ENCODE results near the gene TYMP.
A peak's percentile ranks its signal among the peaks of the same experiment; 100 is the strongest.

TYMP gene

GRCh38 chr22:50530877-50531545 is 1.2 kb upstream of the TYMP start:
- no peaks in the 10 kb centered on the region for H4K20me1 ChIP-seq (ENCODE audit: low read depth, low read length)
- H3K27ac ChIP-seq (ENCODE audit: low read depth, low read length): peak overlapping the region; percentile 8
- H3K4me3 ChIP-seq (ENCODE audit: insufficient read depth, low read length, poor library complexity, severe bottlenecking): peak overlapping the region; percentile 51
- H3K79me2 ChIP-seq (ENCODE audit: insufficient read depth, low read length): no peaks in the 10 kb centered on the region
- H3F3A ChIP-seq (ENCODE audit: insufficient read depth): peaks cover 21% of the 10 kb centered on the region
- no peaks in the 10 kb centered on the region for H3K9me3 ChIP-seq (ENCODE audit: insufficient read depth, low read length)
- peak overlapping the region; percentile 61 for H3K4me2 ChIP-seq (ENCODE audit: low read depth, low read length, poor library complexity, severe bottlenecking)
- TF ChIP-seq EZH2phosphoT487 (conservative IDR thresholded peaks at IDR 0.05; ENCODE audit: low read length): no peak; the same call in 1 of the 2 replicates
- no peak for TF ChIP-seq CTCF (IDR thresholded peaks at IDR 0.05; ENCODE audit: insufficient read depth, low read length, poor library complexity, severe bottlenecking)
- H3K9me2 ChIP-seq (replicated peaks; ENCODE audit: insufficient read depth, low read length): no peaks in the 10 kb centered on the region
- peak overlapping the region; percentile 62 for H3K9ac ChIP-seq (ENCODE audit: low read length)
- H3K27me3 ChIP-seq (ENCODE audit: low read length): no peaks in the 10 kb centered on the region
- no peaks in the 10 kb centered on the region for H3K36me3 ChIP-seq (ENCODE audit: low read length)
- peak overlapping the region; percentile 7 for H2AFZ ChIP-seq (ENCODE audit: low read depth, low read length, severe bottlenecking)

- Histone ChIP-seq H3F3A (ENCODE audit: insufficient read depth) (peaks cover 21% of the 10 kb centered on the region), H4K20me1 (ENCODE audit: low read depth, low read length) (no peaks in the 10 kb centered on the region), H3K4me2 (ENCODE audit: low read depth, low read length, poor library complexity, severe bottlenecking) (peak overlapping the region; percentile 61), H3K9me3 (ENCODE audit: insufficient read depth, low read length) (no peaks in the 10 kb centered on the region), H3K79me2 (ENCODE audit: insufficient read depth, low read length) (no peaks in the 10 kb centered on the region), H3K9me2 (replicated peaks; ENCODE audit: insufficient read depth, low read length) (no peaks in the 10 kb centered on the region), H3K27ac (ENCODE audit: low read depth, low read length) (peak overlapping the region; percentile 38), H3K27me3 (ENCODE audit: low read length) (no peaks in the 10 kb centered on the region), H3K9ac (ENCODE audit: low read length) (peak overlapping the region; percentile 62), H2AFZ (ENCODE audit: low read depth, low read length, severe bottlenecking) (peak overlapping the region; percentile 24), H3K4me3 (ENCODE audit: insufficient read depth, low read length, poor library complexity, severe bottlenecking) (peak overlapping the region; percentile 51), H3K36me3 (ENCODE audit: low read length) (no peaks in the 10 kb centered on the region)
- TF ChIP-seq CTCF (IDR thresholded peaks at IDR 0.05; ENCODE audit: insufficient read depth, low read length, poor library complexity, severe bottlenecking) (no peak), EZH2phosphoT487 (conservative IDR thresholded peaks at IDR 0.05; ENCODE audit: low read length) (no peak)
Measured at GRCh38 chr22:50530580-50530876, 716 bp upstream of the TYMP start.

GRCh38 chr22:50529416-50529896 is 356 bp downstream of the TYMP start:
- H3K4me2 ChIP-seq (ENCODE audit: low read depth, low read length, poor library complexity, severe bottlenecking): no peak overlapping the region
- H3K27ac ChIP-seq (ENCODE audit: low read depth, low read length): no peak overlapping the region
- H3K27me3 ChIP-seq (ENCODE audit: low read length): no peaks in the 10 kb centered on the region
- no peaks in the 10 kb centered on the region for H3K9me2 ChIP-seq (replicated peaks; ENCODE audit: insufficient read depth, low read length)
- H3K9ac ChIP-seq (ENCODE audit: low read length): no peak overlapping the region
- no peak overlapping the region for H2AFZ ChIP-seq (ENCODE audit: low read depth, low read length, severe bottlenecking)
- H3K4me3 ChIP-seq (ENCODE audit: insufficient read depth, low read length, poor library complexity, severe bottlenecking): no peak overlapping the region
- H3F3A ChIP-seq (ENCODE audit: insufficient read depth): peaks cover 17% of the 10 kb centered on the region; the same call in 1 of the 2 replicates
- no peaks in the 10 kb centered on the region for H4K20me1 ChIP-seq (ENCODE audit: low read depth, low read length)
- H3K79me2 ChIP-seq (ENCODE audit: insufficient read depth, low read length): peaks cover 5% of the 10 kb centered on the region; the same call in 1 of the 2 replicates
- no peak for TF ChIP-seq CTCF (IDR thresholded peaks at IDR 0.05; ENCODE audit: insufficient read depth, low read length, poor library complexity, severe bottlenecking)
- no peaks in the 10 kb centered on the region for H3K36me3 ChIP-seq (ENCODE audit: low read length)
- no peaks in the 10 kb centered on the region for H3K9me3 ChIP-seq (ENCODE audit: insufficient read depth, low read length)
